Measurements from ENCODE around the gene LSM7.

- no peak for TF ChIP-seq ELF4 (IDR thresholded peaks at IDR 0.05)
- no peak for TF ChIP-seq TARDBP (IDR thresholded peaks at IDR 0.05)
- no peak for TF ChIP-seq L3MBTL2 (conservative IDR thresholded peaks at IDR 0.05)
- no peak for TF ChIP-seq HDGF (IDR thresholded peaks at IDR 0.05; ENCODE audit: borderline replicate concordance)
- TF ChIP-seq FOXM1 (IDR thresholded peaks at IDR 0.05; ENCODE audit: borderline replicate concordance) = no peak
Observed at GRCh38 chr19:2360833-2361232, 32.4 kb upstream of the LSM7 start.

Measured in HEK293T (cell line).